Fibroblast of peridontal ligament (primary cell): ENCODE measurements around the gene ATXN7L1.
A peak's percentile ranks its signal among the peaks of the same experiment; 100 is the strongest.
"Not testable (repeated sequence)": the region's sequence is repeated elsewhere in the genome, so short reads cannot be mapped to it uniquely, and the experiment has no call there.

Experiments
- DNase-seq: peaks from one replicate; pipeline ENCODE4 v3.0.0-alpha.2; 2010; ENCODE audit errors: extremely low read depth

ATXN7L1 gene

DNA sequence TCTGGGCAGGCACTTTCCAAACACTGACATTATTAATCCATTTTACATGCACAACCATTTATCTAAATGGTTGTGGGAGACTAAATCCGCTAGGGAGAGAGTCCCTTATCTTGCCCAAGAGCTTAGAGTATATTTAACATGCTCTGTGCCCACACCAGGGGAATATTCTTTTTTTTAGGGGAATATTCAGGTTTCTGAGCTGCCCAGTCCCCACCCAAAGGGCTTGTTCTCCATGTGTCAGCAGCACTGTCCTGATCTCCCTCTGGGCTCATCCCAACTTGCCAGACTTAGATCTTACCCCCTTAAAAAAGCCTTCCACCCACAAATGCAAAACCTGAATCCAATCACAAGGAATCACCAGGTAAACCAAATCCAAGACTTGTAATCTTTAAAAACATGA lies 132.1 kb downstream of the ATXN7L1 start:
- DNase-seq = no peak

- DNase-seq = no peak
These were observed 132.9 kb downstream of the ATXN7L1 start for GRCh38 chr7:105743351-105744090.

GRCh38 chr7:105742787-105743186 lies 133.6 kb downstream of the ATXN7L1 start:
- DNase-seq = no peak

- DNase-seq = no peak
These were observed 134.4 kb downstream of the ATXN7L1 start for GRCh38 chr7:105741982-105742381.

GRCh38 chr7:105738133-105738532 lies 138.3 kb downstream of the ATXN7L1 start:
- no peak for DNase-seq

- peak; percentile 18 for DNase-seq
These were observed 142.2 kb downstream of the ATXN7L1 start for GRCh38 chr7:105734233-105734632.

GRCh38 chr7:105731042-105731441 lies 145.4 kb downstream of the ATXN7L1 start:
- no peak for DNase-seq

GRCh38 chr7:105728028-105728427 lies 148.4 kb downstream of the ATXN7L1 start:
- DNase-seq = no peak

DNA sequence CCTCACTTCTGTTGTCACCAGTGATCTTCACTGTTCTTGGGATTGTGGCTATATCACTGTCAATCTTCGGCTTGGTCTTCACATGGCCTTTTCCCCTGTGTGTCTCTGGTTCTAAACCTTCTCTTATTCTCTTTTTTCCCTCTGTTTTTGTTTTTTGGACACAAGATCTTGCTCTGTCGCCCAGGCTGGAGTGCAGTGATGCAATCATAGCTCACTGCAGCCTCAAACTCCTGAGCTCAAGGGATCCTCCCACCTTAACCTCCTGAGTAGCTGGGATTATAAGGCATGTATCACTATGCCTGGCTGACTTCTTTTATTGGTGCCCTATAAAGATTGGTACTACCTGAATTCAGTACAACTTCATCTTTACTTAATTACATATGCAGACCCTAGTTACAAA lies 151.7 kb downstream of the ATXN7L1 start:
- DNase-seq = no peak

DNA sequence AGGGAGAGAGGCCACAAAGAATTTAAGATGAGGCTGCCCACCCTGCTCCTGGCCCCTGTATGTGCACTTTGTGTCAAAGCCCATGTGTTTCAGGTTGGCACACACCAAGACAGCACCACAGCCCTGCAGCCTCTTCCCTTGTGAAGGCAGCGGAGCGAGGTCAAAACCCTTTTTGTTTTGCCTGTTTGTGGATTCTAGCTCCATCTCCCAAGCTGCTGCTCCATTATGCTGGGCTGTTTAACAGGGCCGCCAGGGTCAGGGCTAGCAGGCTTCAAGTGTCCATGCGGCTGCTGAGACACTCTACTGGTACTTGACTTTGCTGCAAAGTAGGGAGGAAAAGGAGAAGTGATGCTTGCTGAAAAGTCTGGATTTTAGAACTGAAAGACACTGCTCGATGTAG lies 152.8 kb downstream of the ATXN7L1 start:
- no peak for DNase-seq

DNA sequence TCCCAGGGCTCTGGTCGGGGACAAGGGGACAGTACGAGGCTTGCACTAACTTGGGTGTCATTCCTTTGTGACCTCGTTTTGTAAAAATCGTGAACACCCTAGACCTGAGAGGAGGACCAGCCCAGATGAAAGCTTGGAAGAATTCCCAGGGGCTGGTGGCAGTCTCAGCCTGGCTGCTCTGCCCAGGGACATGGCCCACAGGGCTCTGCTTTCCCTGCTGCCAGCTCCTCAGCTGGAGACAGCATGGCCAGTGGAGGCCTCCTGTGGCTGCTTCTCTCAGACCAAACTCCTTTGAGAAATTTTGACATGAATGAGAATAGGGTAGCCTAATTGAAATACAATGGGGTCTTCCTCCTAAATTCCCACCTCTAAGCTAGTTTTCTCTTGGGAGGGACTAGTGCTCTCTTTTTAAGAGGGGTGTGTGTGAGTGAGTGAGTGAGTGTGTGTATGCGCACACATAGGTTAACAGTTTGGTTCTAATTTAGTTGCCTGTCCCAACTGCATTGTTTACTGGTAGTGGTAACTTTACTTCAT lies 154.8 kb downstream of the ATXN7L1 start:
- no peak for DNase-seq

DNA sequence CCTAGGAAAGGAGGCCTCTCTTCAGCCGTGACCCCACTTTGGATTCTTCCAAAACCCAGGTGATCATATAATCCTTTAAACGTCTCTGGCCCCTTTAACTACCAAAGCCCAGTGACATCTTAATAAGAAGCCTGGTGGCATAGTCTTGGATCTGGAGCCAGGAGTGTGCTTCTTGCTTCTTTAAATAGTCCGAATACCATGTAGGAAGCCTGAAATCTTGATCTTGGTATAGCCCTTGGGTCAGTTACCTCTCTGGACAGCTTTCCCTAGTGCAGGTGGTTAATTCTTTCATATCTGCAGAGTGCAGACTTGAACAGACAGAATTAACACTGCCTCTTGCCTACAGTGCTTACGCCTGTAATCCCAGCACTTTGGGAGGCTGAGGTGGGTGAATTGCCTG lies 156.5 kb downstream of the ATXN7L1 start:
- no peak for DNase-seq

- DNase-seq = no peak
These were observed 157.0 kb downstream of the ATXN7L1 start for GRCh38 chr7:105719395-105719794.

DNA sequence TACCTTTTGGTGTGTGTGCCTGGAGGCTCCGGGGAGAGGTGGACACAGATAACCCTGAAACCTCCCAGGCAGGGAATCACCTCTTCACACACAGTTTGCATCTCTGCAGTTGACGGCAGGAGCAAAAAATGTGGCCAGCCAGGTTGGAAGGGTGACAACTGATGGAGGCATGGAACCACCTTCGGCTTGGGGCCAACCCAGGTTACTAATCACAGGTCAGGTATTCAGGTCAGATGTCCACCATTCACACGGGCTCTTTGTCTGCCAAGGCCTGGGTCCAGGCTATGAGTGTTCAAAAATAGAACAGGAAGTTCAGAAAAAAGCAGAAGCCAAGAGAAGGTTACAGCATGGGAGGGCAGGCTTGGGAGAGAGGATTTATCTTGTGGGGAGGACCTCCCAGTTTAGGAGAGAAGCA lies 157.9 kb downstream of the ATXN7L1 start:
- no peak for DNase-seq

- no peak for DNase-seq
These were observed 160.9 kb downstream of the ATXN7L1 start for GRCh38 chr7:105715528-105715927.

GRCh38 chr7:105713488-105714465 lies 162.6 kb downstream of the ATXN7L1 start:
- peak; percentile 47 for DNase-seq

DNA sequence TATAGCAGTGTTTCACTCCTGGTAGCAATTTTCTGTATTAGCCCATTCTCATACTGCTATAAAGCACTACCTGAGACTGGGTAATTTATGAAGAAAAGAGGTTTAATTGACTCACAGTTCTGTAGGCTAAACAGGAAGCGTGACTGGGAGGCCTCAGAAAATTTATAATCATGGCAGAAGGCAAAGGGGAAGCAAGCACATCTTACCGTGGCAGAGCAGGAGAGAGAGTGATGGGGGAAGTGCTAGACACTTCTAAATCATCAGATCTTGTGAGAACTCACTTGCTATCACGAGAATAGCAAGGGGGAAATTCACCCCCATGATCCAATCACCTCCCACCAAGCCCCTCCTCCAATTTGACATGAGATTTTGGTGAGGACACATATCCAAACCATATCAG lies 163.5 kb downstream of the ATXN7L1 start:
- DNase-seq = no peak

GRCh38 chr7:105711726-105712402 lies 164.5 kb downstream of the ATXN7L1 start:
- no peak for DNase-seq

- DNase-seq = not testable (repeated sequence)
These were observed 165.7 kb downstream of the ATXN7L1 start for GRCh38 chr7:105710720-105711119.

GRCh38 chr7:105708763-105709080 lies 167.7 kb downstream of the ATXN7L1 start:
- DNase-seq = no peak

GRCh38 chr7:105707967-105708762 lies 168.2 kb downstream of the ATXN7L1 start:
- no peak for DNase-seq
